Stimulated activated CD4-positive, alpha-beta T cell treated with anti-CD3 and anti-CD28 coated beads, Interleukin-12 subunit alpha, Interleukin-12 subunit beta, amount 100 ng/mL, for 24 hours (primary cell): Measurements from ENCODE around the gene PITPNM1.
"Not testable (repeated sequence)": the region's sequence is repeated elsewhere in the genome, so short reads cannot be mapped to it uniquely, and the experiment has no call there.

Experiments used
- DNase-seq, 2 experiments: peaks; one replicate each; pipeline ENCODE4 v3.0.0-alpha.2; 2020; ENCODE audit warnings: low read depth in 2 of 2

Gene PITPNM1

GRCh38 chr11:67504950-67505581 is at the start of gene PITPNM1:
PITPNM1 (minus strand) TSS chr11:67505363; CDS start chr11:67504180, 1,183 bp downstream.
- peak in 1 of 2 experiments; percentile 76 for DNase-seq

- DNase-seq = not testable (repeated sequence)
Observed at GRCh38 chr11:67551697-67552096, 46.5 kb upstream of the PITPNM1 start.

GRCh38 chr11:67551127-67551526 is 46.0 kb upstream of the PITPNM1 start:
- DNase-seq = no peak

- DNase-seq = no peak
Observed at GRCh38 chr11:67548555-67549110, 43.5 kb upstream of the PITPNM1 start.

- not testable (repeated sequence) for DNase-seq
Observed at GRCh38 chr11:67548112-67548511, 42.9 kb upstream of the PITPNM1 start.

- no peak for DNase-seq
Observed at GRCh38 chr11:67545280-67545679, 40.1 kb upstream of the PITPNM1 start.

- DNase-seq = no peak
Observed at GRCh38 chr11:67544616-67545242, 39.6 kb upstream of the PITPNM1 start.

GRCh38 chr11:67543585-67543984 is 38.4 kb upstream of the PITPNM1 start:
- no peak for DNase-seq

- DNase-seq = no peak
Observed at GRCh38 chr11:67542971-67543370, 37.8 kb upstream of the PITPNM1 start.

GRCh38 chr11:67542169-67542568 is 37.0 kb upstream of the PITPNM1 start:
- DNase-seq = no peak

- no peak for DNase-seq
Observed at GRCh38 chr11:67541198-67541597, 36.0 kb upstream of the PITPNM1 start.

GRCh38 chr11:67539550-67539949 is 34.4 kb upstream of the PITPNM1 start:
- DNase-seq = no peak

- no peak for DNase-seq
Observed at GRCh38 chr11:67538823-67539505, 33.8 kb upstream of the PITPNM1 start.

GRCh38 chr11:67538306-67538705 is 33.1 kb upstream of the PITPNM1 start:
- no peak for DNase-seq

GRCh38 chr11:67535561-67535960 is 30.4 kb upstream of the PITPNM1 start:
- no peak for DNase-seq

- DNase-seq = no peak
Observed at GRCh38 chr11:67534070-67534679, 29.0 kb upstream of the PITPNM1 start.

- no peak for DNase-seq
Observed at GRCh38 chr11:67532889-67533288, 27.7 kb upstream of the PITPNM1 start.

GRCh38 chr11:67530282-67530592 is 25.1 kb upstream of the PITPNM1 start:
- no peak for DNase-seq

GRCh38 chr11:67528376-67528775 is 23.2 kb upstream of the PITPNM1 start:
- no peak for DNase-seq

GRCh38 chr11:67525275-67525976 is 20.3 kb upstream of the PITPNM1 start:
- DNase-seq = no peak

GRCh38 chr11:67524480-67524808 is 19.3 kb upstream of the PITPNM1 start:
- DNase-seq = no peak
